NCI-H2227 (cell line): ENCODE measurements around the gene CCDC92.
"Not testable (repeated sequence)": the region's sequence is repeated elsewhere in the genome, so short reads cannot be mapped to it uniquely, and the experiment has no call there.

Experiments used
- DNase-seq: peaks from one replicate; lab custom pipeline; 2025; ENCODE audit not compliant: unreplicated experiment; lab: John Stamatoyannopoulos, UW

The CCDC92 gene

GRCh38 chr12:123950476-123951349, 21.9 kb downstream of the CCDC92 start:
- DNase-seq, result no peak

GRCh38 chr12:123949770-123950165, 22.9 kb downstream of the CCDC92 start:
- no peak for DNase-seq

- DNase-seq, result peak; percentile 81
Observed at GRCh38 chr12:123948796-123949769, 23.5 kb downstream of the CCDC92 start.

GRCh38 chr12:123948401-123948795, 24.2 kb downstream of the CCDC92 start:
- peak; percentile 68 for DNase-seq

- DNase-seq, result not testable (repeated sequence)
Observed at GRCh38 chr12:123947531-123947930, 25.1 kb downstream of the CCDC92 start.

- DNase-seq, result not testable (repeated sequence)
Observed at GRCh38 chr12:123946516-123947505, 25.8 kb downstream of the CCDC92 start.

- DNase-seq, result no peak
Observed at GRCh38 chr12:123946152-123946515, 26.5 kb downstream of the CCDC92 start.

- DNase-seq, result no peak
Observed at GRCh38 chr12:123945287-123946151, 27.1 kb downstream of the CCDC92 start.

GRCh38 chr12:123944696-123945095, 27.9 kb downstream of the CCDC92 start:
- no peak for DNase-seq

- no peak for DNase-seq
Observed at GRCh38 chr12:123943816-123944215, 28.8 kb downstream of the CCDC92 start.

- DNase-seq, result no peak
Observed at GRCh38 chr12:123942911-123943648, 29.6 kb downstream of the CCDC92 start.

GRCh38 chr12:123942238-123942653, 30.4 kb downstream of the CCDC92 start:
- no peak for DNase-seq

GRCh38 chr12:123941624-123942237, 30.9 kb downstream of the CCDC92 start:
- DNase-seq, result no peak

- DNase-seq, result no peak
Observed at GRCh38 chr12:123941000-123941399, 31.6 kb downstream of the CCDC92 start.

- DNase-seq, result no peak
Observed at GRCh38 chr12:123940627-123940966, 32.0 kb downstream of the CCDC92 start.

- no peak for DNase-seq
Observed at GRCh38 chr12:123939716-123940626, 32.7 kb downstream of the CCDC92 start.

GRCh38 chr12:123938679-123939480, 33.8 kb downstream of the CCDC92 start:
- DNase-seq, result no peak
